GM12872 (cell line): ENCODE data around the gene CCDC137.

ENCODE experiments used
- CTCF ChIP-seq: IDR thresholded peaks from 3 replicates; pipeline ENCODE4 v1.5.1; 2011; ENCODE audit warnings: low read depth, mild to moderate bottlenecking, low read length, moderate library complexity; ENCODE audit not compliant: insufficient read depth

Gene CCDC137

GRCh38 chr17:81700353-81701287 is 34.1 kb downstream of the CCDC137 start:
- TF ChIP-seq CTCF: no peak

- no peak for TF ChIP-seq CTCF
Measured at GRCh38 chr17:81701288-81702071, 34.9 kb downstream of the CCDC137 start.

GRCh38 chr17:81702934-81703746 is 36.6 kb downstream of the CCDC137 start, which contains the start of gene MRPL12:
MRPL12 (plus strand) TSS chr17:81703367; CDS start chr17:81703502, 135 bp downstream.
- no peak for TF ChIP-seq CTCF

- TF ChIP-seq CTCF: no peak
Measured at GRCh38 chr17:81703747-81704654, 37.5 kb downstream of the CCDC137 start.

- TF ChIP-seq CTCF: no peak
Measured at GRCh38 chr17:81705518-81706231, 39.1 kb downstream of the CCDC137 start.

GRCh38 chr17:81706232-81706611 is 39.7 kb downstream of the CCDC137 start:
- TF ChIP-seq CTCF: no peak
